HL-60/S4 (cell line): Measurements from ENCODE around the gene SLX9.
"Not testable (repeated sequence)": the region's sequence is repeated elsewhere in the genome, so short reads cannot be mapped to it uniquely, and the experiment has no call there.

ENCODE experiments used
- in situ Hi-C: fragments of 300-500 bp; cut with MboI; formaldehyde crosslinking; loops from 2 replicates; pipeline ENCODE4 v1.14.3; 2022; ENCODE audit warnings: low sequenced_read_pairs

SLX9 gene

DNA sequence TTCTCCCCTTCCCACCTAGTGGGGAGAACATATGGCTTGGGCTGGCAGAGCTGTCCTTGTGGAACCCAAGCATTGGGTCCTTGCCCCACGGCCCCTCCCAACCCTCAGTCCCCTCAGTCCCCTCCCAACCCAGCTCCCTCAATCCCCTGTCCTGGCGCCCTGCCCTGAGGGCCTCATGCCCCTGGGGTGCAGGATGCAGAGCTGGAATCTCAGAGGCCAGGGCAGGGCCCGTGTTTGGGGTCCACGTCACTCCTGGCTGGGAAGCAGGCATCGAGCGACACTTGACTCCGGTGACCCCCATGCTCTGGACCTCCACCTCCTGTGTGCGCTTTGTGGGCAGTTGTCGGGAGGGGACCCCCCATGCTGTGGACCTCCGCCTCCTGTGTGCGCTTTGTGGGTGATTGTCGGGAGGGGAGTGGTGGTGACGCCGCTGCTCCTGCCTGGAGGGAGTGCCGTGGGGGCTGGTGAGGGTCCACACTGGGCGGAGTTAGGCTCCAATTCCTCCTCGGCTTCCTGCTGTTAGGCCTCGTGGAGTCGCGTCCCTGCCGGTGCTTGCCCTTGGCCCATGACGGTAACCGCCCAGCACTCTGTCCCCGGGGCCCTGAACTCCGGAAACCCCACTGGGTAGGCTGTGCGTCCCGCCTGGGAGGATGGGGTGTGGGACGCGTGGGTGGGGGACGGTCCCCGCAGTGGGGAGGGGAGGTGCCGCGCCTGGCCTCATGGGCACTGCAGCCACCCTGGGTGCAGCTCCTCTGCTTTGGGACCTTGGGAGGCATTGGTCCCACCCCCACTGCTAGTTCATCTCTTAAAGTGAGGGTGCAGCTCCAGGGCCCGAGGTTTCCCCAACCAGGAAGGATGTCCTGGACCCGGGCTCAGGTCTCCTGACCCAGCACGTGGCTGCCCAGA is 31.2 kb downstream of the SLX9 start:
- in situ Hi-C loops, result no loop called here

DNA sequence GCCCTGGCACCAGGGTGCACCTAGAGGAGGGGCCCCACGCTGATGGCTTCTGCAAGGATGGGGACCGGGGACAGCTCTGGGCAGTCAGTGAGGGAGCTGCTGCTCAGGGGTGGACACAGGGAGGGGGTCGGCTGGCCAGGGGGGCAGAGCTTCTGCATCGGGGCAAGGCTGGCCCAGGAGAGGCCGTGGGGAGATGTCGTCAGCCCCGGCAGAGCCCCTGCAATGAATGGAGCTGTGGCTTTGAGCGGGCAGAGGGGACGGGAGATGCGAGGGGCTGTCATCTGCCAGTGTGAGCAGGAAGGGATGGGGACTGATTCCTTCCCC is 31.8 kb downstream of the SLX9 start:
- in situ Hi-C loops, result no loop called here

DNA sequence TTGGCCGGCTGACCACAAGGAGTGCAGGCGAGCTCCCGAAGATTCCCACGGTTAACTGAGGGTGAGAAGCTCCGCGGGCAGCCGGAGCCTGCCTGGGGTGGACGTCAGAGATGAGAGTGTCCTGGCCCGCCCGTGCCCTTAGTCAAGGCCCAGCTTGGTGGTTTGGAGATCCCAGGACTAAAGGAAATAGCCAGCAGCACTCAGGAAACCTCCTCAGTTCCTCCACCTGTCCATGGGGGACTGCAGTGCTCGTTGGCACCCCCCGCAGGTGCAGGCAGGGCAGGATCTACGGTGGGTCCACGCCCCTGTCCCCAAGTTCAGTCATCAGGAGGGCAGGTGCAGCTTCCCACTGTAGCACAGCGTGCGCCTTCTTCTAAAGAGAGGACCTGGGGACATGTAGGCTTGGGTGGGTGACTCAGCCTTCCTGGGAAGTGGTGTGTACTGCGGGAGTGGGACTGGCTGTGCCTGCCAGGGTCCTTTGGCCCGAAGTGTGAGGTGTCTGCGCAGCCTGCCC is 32.5 kb downstream of the SLX9 start:
- in situ Hi-C loops, result no loop called here

DNA sequence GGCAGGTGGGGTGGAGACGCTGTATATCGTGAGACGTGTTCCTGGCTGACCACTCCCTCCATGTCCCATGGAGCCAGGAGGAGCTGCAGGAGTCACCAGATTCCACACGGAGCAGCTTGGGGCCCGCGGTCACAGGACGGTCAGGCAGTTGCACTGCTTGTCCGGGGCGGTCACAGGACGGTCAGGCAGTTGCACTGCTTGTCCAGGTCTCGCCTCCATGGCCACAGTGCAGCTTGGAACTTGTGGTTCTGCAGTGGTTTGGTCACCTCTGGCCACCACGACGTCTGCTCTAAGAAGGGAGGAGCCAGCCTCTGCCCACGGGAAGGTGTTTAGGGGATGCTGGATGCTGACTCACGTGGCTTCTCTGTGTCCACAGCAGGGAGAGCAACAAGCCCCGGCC is 33.0 kb downstream of the SLX9 start:
- in situ Hi-C loops, result no loop called here

GRCh38 chr21:44973598-44973997 is 33.8 kb downstream of the SLX9 start:
- in situ Hi-C loops, result no loop called here

DNA sequence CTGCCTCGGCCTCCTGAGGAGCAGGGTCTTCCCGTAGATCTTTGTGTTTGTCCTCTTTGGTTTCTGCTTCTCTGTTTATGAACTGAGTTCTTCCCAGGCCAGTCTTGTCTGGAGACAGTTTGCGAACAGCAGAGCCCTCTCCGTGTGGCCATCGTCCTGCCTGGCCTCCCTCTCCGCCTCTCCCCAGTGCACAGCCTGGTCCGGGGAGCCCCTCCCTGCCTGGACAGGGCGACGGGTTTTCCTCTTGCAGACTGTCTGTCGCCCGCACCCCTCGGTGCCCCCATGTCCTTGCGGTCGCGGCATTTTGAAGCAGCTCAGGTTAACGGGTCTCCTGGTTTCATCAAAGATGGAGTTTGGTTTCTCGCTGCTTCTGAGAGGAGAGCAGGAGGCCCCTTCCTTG is 34.8 kb downstream of the SLX9 start:
- in situ Hi-C loops, result no loop called here

DNA sequence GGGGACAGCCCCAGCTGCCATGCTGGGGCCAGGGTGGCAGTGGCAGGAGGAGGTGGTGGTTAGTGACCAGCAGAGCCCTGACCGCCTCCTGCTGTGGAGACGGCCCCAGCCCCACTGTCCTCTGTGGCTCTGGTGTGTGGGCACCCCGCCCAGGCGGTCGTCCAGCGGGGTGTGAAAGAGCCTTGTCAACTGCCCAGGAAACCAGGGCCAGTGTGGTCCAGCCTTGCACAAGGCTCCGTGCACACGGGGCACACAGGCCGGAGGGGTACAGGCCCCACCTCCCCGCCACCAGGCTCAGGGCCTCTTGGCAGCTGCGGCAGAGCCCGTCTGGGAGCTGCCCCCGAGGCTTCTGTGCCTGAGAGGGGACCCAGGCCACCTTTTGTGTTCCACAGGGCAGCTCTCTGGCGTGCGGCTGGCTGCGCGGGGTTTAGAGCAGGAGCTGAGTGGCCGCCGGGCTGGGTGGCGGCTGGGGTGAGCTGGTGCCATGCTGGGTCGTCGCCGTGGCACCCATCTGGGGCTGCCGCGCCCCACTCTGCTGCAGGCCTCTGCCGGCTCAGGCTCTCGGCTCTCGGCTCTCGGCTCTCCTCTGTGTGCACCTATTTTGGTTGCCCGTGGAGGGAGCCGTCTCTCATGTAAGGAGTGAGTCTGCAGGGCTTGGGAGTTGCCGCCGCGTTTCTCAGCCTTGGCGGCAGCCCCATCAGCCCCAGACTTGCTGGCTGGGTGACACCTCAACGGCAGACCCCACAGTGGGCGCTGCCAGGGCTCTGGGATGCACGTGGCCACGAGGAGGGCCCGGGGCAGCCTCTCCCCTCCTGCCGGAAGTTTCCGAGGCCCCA is 36.1 kb downstream of the SLX9 start:
- in situ Hi-C loops, result no loop called here

GRCh38 chr21:44976556-44977393 is 36.9 kb downstream of the SLX9 start:
- in situ Hi-C loops, result not testable (repeated sequence)

GRCh38 chr21:44977616-44978340 is 37.9 kb downstream of the SLX9 start:
- in situ Hi-C loops, result no loop called here

- in situ Hi-C loops, result no loop called here
These were observed 40.1 kb downstream of the SLX9 start for GRCh38 chr21:44979687-44980561.

DNA sequence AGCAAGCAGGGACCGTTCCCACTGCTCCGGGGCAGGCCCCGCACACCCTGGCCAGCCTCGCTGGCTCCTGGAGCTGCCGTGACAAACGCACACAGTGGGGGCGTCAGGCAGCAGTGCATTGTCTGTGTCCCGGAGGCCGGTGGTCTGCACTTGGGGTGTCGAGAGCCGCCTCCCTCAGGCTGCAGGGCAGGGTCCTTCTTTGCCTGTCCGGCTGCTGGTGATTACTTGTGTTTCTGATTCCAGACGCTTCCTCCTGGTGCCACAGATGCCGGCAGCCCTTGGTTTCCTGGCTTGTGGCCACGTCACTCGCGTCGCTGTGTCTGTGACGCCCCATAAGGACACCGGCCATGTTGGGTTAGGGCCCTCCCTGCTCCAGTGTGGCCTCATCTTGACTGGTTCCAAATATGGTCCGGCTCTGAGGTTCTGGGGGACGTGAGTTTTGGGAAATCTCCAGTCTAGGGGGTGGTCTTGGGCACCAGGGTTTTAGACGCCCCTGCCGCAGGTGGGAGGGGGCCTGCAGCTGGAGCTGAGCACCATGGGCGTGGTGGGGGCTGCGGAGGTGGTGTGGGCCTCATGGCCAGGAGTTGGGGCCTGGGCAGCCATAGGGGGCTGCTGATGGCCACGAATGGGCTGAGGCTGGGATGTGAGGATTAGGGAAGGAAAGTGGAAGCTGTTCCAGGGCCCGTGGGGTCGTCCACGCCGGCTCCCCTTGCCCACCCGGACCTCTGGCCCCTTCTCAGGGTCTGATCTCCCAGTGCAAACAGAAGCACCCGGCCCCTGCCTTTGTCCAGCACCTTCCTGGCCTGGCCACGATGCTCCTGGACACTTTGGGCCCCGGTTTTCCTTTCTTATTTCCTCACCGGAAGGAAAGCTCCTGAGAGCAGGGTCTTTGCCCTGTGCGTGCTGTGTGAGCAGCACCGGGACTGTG is 41.0 kb downstream of the SLX9 start:
- in situ Hi-C loops, result no loop called here

- in situ Hi-C loops, result no loop called here
These were observed 42.9 kb downstream of the SLX9 start for GRCh38 chr21:44982558-44983250.

- in situ Hi-C loops, result no loop called here
These were observed 43.8 kb downstream of the SLX9 start for GRCh38 chr21:44983421-44984206.

- in situ Hi-C loops, result no loop called here
These were observed 44.6 kb downstream of the SLX9 start for GRCh38 chr21:44984428-44984791.

GRCh38 chr21:44984792-44985440 is 45.1 kb downstream of the SLX9 start:
- in situ Hi-C loops, result no loop called here
